ENCODE data around the gene SPTB. TPM values are rescaled to one million over a fixed set of nuclear protein-coding genes. Genes with fewer than 3 reads are reported as not detected.

Gene SPTB
- total RNA-seq, 1 donor from 2014 or later = 312 TPM

GRCh38 chr14:64753374-64753773 lies 126.3 kb downstream of the SPTB start:
- Histone ChIP-seq H3K4me3 (ENCODE audit: low read length in 3 of 3) (no peak overlapping the region), H3K9ac (ENCODE audit: low read depth in 1 of 3, low read length in 3 of 3) (no peak overlapping the region), H3K36me3 (ENCODE audit: control insufficient read depth in 3 of 3, insufficient read depth in 3 of 3, low read length in 3 of 3) (peaks cover 22 to 37% (median 27%) of the 10 kb centered on the region in 3 donors), H3K27ac (ENCODE audit: low read depth, low read length) (no peak overlapping the region), H3K4me1 (ENCODE audit: control insufficient read depth in 3 of 3, insufficient read depth in 3 of 3, low read length in 3 of 3) (peaks cover 22 to 34% (median 28%) of the 10 kb centered on the region in 3 donors), H3K9me3 (ENCODE audit: control insufficient read depth in 3 of 3, low read length in 3 of 3) (no peaks in the 10 kb centered on the region), H3K27me3 (ENCODE audit: control insufficient read depth in 3 of 3, insufficient read depth in 3 of 3, low read length in 3 of 3) (no peaks in the 10 kb centered on the region)

- Histone ChIP-seq H3K36me3 (ENCODE audit: control insufficient read depth in 3 of 3, insufficient read depth in 3 of 3, low read length in 3 of 3) (peaks cover 23 to 42% (median 32%) of the 10 kb centered on the region in 3 donors), H3K27ac (ENCODE audit: low read depth, low read length) (no peak overlapping the region), H3K9ac (ENCODE audit: low read depth in 1 of 3, low read length in 3 of 3) (no peak overlapping the region), H3K4me1 (ENCODE audit: control insufficient read depth in 3 of 3, insufficient read depth in 3 of 3, low read length in 3 of 3) (peaks cover 22 to 29% (median 24%) of the 10 kb centered on the region in 3 donors), H3K4me3 (ENCODE audit: low read length in 3 of 3) (no peak overlapping the region), H3K9me3 (ENCODE audit: control insufficient read depth in 3 of 3, low read length in 3 of 3) (no peaks in the 10 kb centered on the region), H3K27me3 (ENCODE audit: control insufficient read depth in 3 of 3, insufficient read depth in 3 of 3, low read length in 3 of 3) (no peaks in the 10 kb centered on the region)
Observed at GRCh38 chr14:64752909-64753308, 126.8 kb downstream of the SPTB start.

GRCh38 chr14:64748995-64749714 lies 130.6 kb downstream of the SPTB start:
- Histone ChIP-seq H3K27ac (ENCODE audit: low read depth, low read length) (no peak overlapping the region), H3K27me3 (ENCODE audit: control insufficient read depth in 3 of 3, insufficient read depth in 3 of 3, low read length in 3 of 3) (no peaks in the 10 kb centered on the region), H3K9me3 (ENCODE audit: control insufficient read depth in 3 of 3, low read length in 3 of 3) (no peaks in the 10 kb centered on the region), H3K4me1 (ENCODE audit: control insufficient read depth in 3 of 3, insufficient read depth in 3 of 3, low read length in 3 of 3) (peaks cover 22 to 27% (median 24%) of the 10 kb centered on the region in 3 donors), H3K4me3 (ENCODE audit: low read length in 3 of 3) (no peak overlapping the region), H3K9ac (ENCODE audit: low read depth in 1 of 3, low read length in 3 of 3) (no peak overlapping the region), H3K36me3 (ENCODE audit: control insufficient read depth in 3 of 3, insufficient read depth in 3 of 3, low read length in 3 of 3) (peaks cover 27 to 48% (median 41%) of the 10 kb centered on the region in 3 donors)

- H3K36me3 ChIP-seq (ENCODE audit: control insufficient read depth in 3 of 3, insufficient read depth in 3 of 3, low read length in 3 of 3) = peaks cover 25 to 41% (median 40%) of the 10 kb centered on the region in 3 donors
- peaks cover 22 to 27% (median 24%) of the 10 kb centered on the region in 3 donors for H3K4me1 ChIP-seq (ENCODE audit: control insufficient read depth in 3 of 3, insufficient read depth in 3 of 3, low read length in 3 of 3)
- no peak overlapping the region for H3K9ac ChIP-seq (ENCODE audit: low read depth in 1 of 3, low read length in 3 of 3)
- no peak overlapping the region for H3K27ac ChIP-seq (ENCODE audit: low read depth, low read length)
- no peaks in the 10 kb centered on the region for H3K27me3 ChIP-seq (ENCODE audit: control insufficient read depth in 3 of 3, insufficient read depth in 3 of 3, low read length in 3 of 3)
- no peak overlapping the region for H3K4me3 ChIP-seq (ENCODE audit: low read length in 3 of 3)
- H3K9me3 ChIP-seq (ENCODE audit: control insufficient read depth in 3 of 3, low read length in 3 of 3) = no peaks in the 10 kb centered on the region
Observed at GRCh38 chr14:64748521-64748920, 131.2 kb downstream of the SPTB start.

DNA sequence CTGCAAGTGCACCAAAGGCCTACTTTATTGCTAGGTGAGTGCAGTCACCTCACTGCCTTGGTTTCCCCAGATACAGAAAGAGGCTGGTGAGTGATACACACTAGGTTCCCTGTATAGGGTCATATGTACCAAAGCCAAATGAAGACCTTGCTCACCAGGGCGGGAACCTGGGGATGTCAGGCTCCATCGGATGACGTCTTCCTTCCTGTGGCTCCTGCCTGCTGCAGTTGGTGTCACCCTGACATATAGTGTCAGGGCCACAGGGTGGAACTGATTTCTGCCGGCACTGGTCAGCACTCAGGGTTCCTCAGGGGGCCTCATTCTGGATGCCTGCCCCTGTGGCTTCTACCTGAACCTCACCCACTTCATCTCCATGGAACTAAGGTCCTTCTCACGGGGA lies 132.4 kb downstream of the SPTB start:
- Histone ChIP-seq H3K27ac (ENCODE audit: low read depth, low read length) (no peak overlapping the region), H3K27me3 (ENCODE audit: control insufficient read depth in 3 of 3, insufficient read depth in 3 of 3, low read length in 3 of 3) (no peaks in the 10 kb centered on the region), H3K4me3 (ENCODE audit: low read length in 3 of 3) (no peak overlapping the region), H3K4me1 (ENCODE audit: control insufficient read depth in 3 of 3, insufficient read depth in 3 of 3, low read length in 3 of 3) (peaks cover 22 to 27% (median 24%) of the 10 kb centered on the region in 3 donors), H3K9ac (ENCODE audit: low read depth in 1 of 3, low read length in 3 of 3) (peak overlapping the region in 1 of 3 donors; percentile 28), H3K9me3 (ENCODE audit: control insufficient read depth in 3 of 3, low read length in 3 of 3) (no peaks in the 10 kb centered on the region), H3K36me3 (ENCODE audit: control insufficient read depth in 3 of 3, insufficient read depth in 3 of 3, low read length in 3 of 3) (peaks cover 21 to 37% (median 33%) of the 10 kb centered on the region in 3 donors)

DNA sequence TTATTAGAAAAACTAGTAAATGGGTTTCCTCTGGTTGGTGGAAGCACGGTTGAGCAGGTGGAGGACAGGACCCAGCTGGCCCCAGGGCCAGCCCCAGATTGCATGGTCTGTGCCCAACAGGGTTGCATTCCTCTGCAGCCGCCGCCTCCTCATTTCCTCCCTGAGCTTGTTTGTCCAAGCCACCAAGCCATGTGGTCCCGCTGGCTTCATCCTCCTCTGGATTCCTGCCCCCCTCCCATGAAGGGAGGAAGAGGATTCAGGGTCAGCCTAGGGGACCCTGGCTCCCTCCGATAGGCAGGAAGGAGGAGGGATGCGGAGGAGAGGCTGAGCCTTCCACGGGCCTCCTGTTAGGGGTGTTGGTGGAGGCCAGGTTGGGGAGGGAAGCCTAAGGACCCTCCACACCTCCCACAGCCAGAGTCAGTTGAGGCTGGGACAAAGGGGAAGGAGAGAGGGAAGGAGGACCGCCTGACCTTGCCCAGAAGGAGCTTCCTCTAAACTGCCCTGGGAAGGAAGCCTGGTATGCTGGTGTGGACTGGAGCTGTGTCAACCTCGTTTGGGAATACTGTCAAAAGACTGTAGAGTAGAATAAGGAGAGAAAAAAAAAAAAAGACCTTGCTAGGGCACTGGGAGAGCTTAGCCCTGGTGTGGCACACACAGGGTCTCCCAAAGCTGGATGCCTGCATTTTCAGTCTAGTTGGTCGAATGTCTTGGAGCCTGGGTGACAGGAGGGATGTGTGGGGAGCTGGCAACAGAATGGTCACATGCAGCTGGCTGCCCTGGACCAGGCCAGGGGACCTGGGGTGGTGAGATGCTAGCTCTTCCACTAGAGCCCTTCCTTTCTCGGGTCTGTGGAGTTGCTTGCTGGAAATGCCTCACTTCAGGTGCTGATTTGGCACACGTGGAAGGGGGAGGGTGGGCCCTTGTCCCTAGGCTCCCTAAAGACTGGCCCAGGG lies 133.1 kb downstream of the SPTB start:
- H3K27ac ChIP-seq (ENCODE audit: low read depth, low read length) = peak overlapping the region; percentile 25
- no peaks in the 10 kb centered on the region for H3K27me3 ChIP-seq (ENCODE audit: control insufficient read depth in 3 of 3, insufficient read depth in 3 of 3, low read length in 3 of 3)
- peak overlapping the region in 1 of 3 donors; percentile 28 for H3K9ac ChIP-seq (ENCODE audit: low read depth in 1 of 3, low read length in 3 of 3)
- H3K36me3 ChIP-seq (ENCODE audit: control insufficient read depth in 3 of 3, insufficient read depth in 3 of 3, low read length in 3 of 3) = peaks cover 22 to 38% (median 34%) of the 10 kb centered on the region in 3 donors
- H3K9me3 ChIP-seq (ENCODE audit: control insufficient read depth in 3 of 3, low read length in 3 of 3) = no peaks in the 10 kb centered on the region
- H3K4me3 ChIP-seq (ENCODE audit: low read length in 3 of 3) = no peak overlapping the region
- peaks cover 22 to 27% (median 24%) of the 10 kb centered on the region in 3 donors for H3K4me1 ChIP-seq (ENCODE audit: control insufficient read depth in 3 of 3, insufficient read depth in 3 of 3, low read length in 3 of 3)

GRCh38 chr14:64745511-64746091 lies 134.1 kb downstream of the SPTB start:
- Histone ChIP-seq H3K27me3 (ENCODE audit: control insufficient read depth in 3 of 3, insufficient read depth in 3 of 3, low read length in 3 of 3) (no peaks in the 10 kb centered on the region), H3K4me3 (ENCODE audit: low read length in 3 of 3) (no peak overlapping the region), H3K9me3 (ENCODE audit: control insufficient read depth in 3 of 3, low read length in 3 of 3) (no peaks in the 10 kb centered on the region), H3K4me1 (ENCODE audit: control insufficient read depth in 3 of 3, insufficient read depth in 3 of 3, low read length in 3 of 3) (peaks cover 22 to 27% (median 24%) of the 10 kb centered on the region in 3 donors), H3K36me3 (ENCODE audit: control insufficient read depth in 3 of 3, insufficient read depth in 3 of 3, low read length in 3 of 3) (peaks cover 27 to 44% (median 38%) of the 10 kb centered on the region in 3 donors), H3K9ac (ENCODE audit: low read depth in 1 of 3, low read length in 3 of 3) (peak overlapping the region in 1 of 3 donors; percentile 25), H3K27ac (ENCODE audit: low read depth, low read length) (peak overlapping the region; percentile 23)

DNA sequence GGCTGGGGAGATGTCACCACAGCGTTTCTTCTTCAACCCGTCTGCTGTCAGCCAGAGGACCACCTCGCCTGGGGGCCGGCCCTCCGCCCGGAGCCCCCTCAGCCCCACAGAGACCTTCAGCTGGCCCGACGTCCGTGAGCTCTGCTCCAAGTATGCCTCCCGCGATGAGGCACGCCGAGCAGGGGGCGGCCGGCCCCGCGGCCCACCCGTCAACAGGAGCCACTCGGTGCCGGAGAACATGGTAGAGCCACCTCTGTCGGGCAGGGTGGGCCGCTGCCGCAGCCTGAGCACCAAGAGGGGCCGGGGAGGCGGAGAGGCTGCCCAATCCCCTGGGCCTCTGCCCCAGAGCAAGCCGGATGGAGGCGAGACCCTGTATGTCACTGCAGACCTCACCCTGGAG lies 136.6 kb downstream of the SPTB start:
- Histone ChIP-seq H3K4me1 (ENCODE audit: control insufficient read depth in 3 of 3, insufficient read depth in 3 of 3, low read length in 3 of 3) (peaks cover 20 to 22% (median 22%) of the 10 kb centered on the region in 3 donors), H3K36me3 (ENCODE audit: control insufficient read depth in 3 of 3, insufficient read depth in 3 of 3, low read length in 3 of 3) (peaks cover 21 to 40% (median 23%) of the 10 kb centered on the region in 3 donors), H3K4me3 (ENCODE audit: low read length in 3 of 3) (no peak overlapping the region), H3K9me3 (ENCODE audit: control insufficient read depth in 3 of 3, low read length in 3 of 3) (no peaks in the 10 kb centered on the region), H3K27me3 (ENCODE audit: control insufficient read depth in 3 of 3, insufficient read depth in 3 of 3, low read length in 3 of 3) (no peaks in the 10 kb centered on the region), H3K9ac (ENCODE audit: low read depth in 1 of 3, low read length in 3 of 3) (no peak overlapping the region), H3K27ac (ENCODE audit: low read depth, low read length) (no peak overlapping the region)

GRCh38 chr14:64741961-64742360 lies 137.7 kb downstream of the SPTB start:
- Histone ChIP-seq H3K36me3 (ENCODE audit: control insufficient read depth in 3 of 3, insufficient read depth in 3 of 3, low read length in 3 of 3) (peaks cover 14 to 32% (median 17%) of the 10 kb centered on the region in 3 donors), H3K4me3 (ENCODE audit: low read length in 3 of 3) (no peak overlapping the region), H3K27me3 (ENCODE audit: control insufficient read depth in 3 of 3, insufficient read depth in 3 of 3, low read length in 3 of 3) (no peaks in the 10 kb centered on the region), H3K9ac (ENCODE audit: low read depth in 1 of 3, low read length in 3 of 3) (no peak overlapping the region), H3K9me3 (ENCODE audit: control insufficient read depth in 3 of 3, low read length in 3 of 3) (no peaks in the 10 kb centered on the region), H3K4me1 (ENCODE audit: control insufficient read depth in 3 of 3, insufficient read depth in 3 of 3, low read length in 3 of 3) (peaks cover 17 to 26% (median 17%) of the 10 kb centered on the region in 3 donors), H3K27ac (ENCODE audit: low read depth, low read length) (no peak overlapping the region)

All from skeletal muscle tissue (tissue), 4 donors.